Spinal cord (tissue), 10 donors: ENCODE data around the gene GALNT9. TPM values are rescaled to one million over a fixed set of nuclear protein-coding genes. Genes with fewer than 3 reads are reported as not detected.

Experiments used
- DNase-seq, 6 donors: peaks; one replicate each; pipeline versions ENCODE4 v3.0.0 to v3.0.0-alpha.2; 2013 to 2015; ENCODE audit warnings: low spot score in 6 of 6, low read depth in 4 of 6
- H3K27ac ChIP-seq: one replicate; pipeline ENCODE4 v1.5.1; 2013; ENCODE audit warnings: low read depth, low read length, control low read depth
- H3K27me3 ChIP-seq: one replicate; pipeline ENCODE4 v1.6.1; 2013; ENCODE audit warnings: low read length; ENCODE audit not compliant: control insufficient read depth, insufficient read depth
- H3K36me3 ChIP-seq: one replicate; pipeline ENCODE4 v1.6.1; 2013; ENCODE audit warnings: low read length; ENCODE audit not compliant: control insufficient read depth, insufficient read depth
- H3K4me1 ChIP-seq: one replicate; pipeline ENCODE4 v1.6.1; 2013; ENCODE audit warnings: low read length; ENCODE audit not compliant: control insufficient read depth, insufficient read depth
- H3K4me3 ChIP-seq: one replicate; pipeline ENCODE4 v1.5.1; 2013; ENCODE audit warnings: low read depth, low read length, control low read depth
- H3K9me3 ChIP-seq: one replicate; pipeline ENCODE4 v1.6.1; 2013; ENCODE audit warnings: low read length; ENCODE audit not compliant: control insufficient read depth, insufficient read depth
- WGBS: methylation state at CpG from one replicate; pipeline ENCODE4 v1.1.5; 2013; ENCODE audit warnings: missing lambda C conversion rate; ENCODE audit not compliant: insufficient coverage; 5-methylcytosine and 5-hydroxymethylcytosine counted together
- polyA plus RNA-seq, 2 donors: library from polyadenylated mRNA; unstranded; fragments of 120-200 nt; gene quantifications; one replicate each; pipeline ENCODE4 v1.2.1, GENCODE V29; 2013; ENCODE audit not compliant: insufficient read length in 2 of 2
- total RNA-seq, 2 donors: library from RNA; depleted of rRNA in 1 of 2; stranded (reverse); fragments of 120-200 nt in 1 of 2; fragments of >200 nt in 1 of 2; gene quantifications; one replicate each; pipeline versions ENCODE4 v1.2.3 to v1.2.4, GENCODE V29; 2013 to 2014
- donor health status: healthy.

The GALNT9 gene
- total and polyA plus RNA-seq, 4 donors = 9.5 to 36.0 (median 27.1) TPM

DNA sequence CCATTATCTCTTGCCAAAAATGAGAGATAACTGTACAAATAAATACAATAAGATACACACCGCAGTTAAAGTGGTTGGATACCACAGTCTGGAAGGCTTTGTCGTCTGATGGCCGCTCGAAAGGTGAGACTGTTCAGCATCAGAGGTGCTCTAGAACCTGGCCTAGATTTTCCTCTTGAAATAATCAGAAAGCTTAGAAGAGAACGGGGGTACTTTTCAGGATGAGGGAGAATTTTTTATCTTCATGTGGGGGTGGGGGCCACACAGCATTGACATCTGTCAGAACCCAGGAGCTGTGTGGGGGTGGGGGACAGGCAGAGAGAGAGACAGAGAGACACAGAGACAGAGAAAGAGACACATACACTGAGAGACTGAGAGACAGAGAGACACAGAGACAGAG is 90.5 kb downstream of the GALNT9 start:
- H3K4me3 ChIP-seq = no peak overlapping the region
- 78% methylated on average over 4 of the region's 5 CpGs for WGBS
- peaks cover 21% of the 10 kb centered on the region for H3K36me3 ChIP-seq
- H3K9me3 ChIP-seq = no peaks in the 10 kb centered on the region
- H3K27ac ChIP-seq = no peak overlapping the region
- no peaks in the 10 kb centered on the region for H3K4me1 ChIP-seq
- DNase-seq = no peak
- no peaks in the 10 kb centered on the region for H3K27me3 ChIP-seq

DNA sequence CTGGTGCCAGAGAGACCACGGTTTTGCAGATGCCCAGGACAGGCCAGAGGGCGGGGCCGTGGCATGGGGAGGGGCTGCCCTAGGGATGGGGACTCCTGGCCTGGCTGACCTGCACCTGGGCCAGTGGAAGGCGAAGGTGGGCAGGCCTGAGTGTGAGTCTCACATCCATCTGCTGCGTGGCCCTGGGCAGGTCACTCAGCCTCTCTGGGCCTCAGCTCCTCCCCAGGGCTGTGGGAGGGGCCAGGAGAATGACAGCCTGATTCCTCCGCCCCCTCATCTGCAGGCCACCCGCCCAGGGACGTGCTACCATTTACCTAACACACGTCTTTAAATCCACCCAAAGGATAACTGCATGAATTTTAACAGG is 90.9 kb downstream of the GALNT9 start:
- DNase-seq = no peak
- H3K9me3 ChIP-seq = no peaks in the 10 kb centered on the region
- WGBS = 91% methylated on average over 5 of the region's 9 CpGs
- no peak overlapping the region for H3K4me3 ChIP-seq
- H3K4me1 ChIP-seq = no peaks in the 10 kb centered on the region
- H3K27ac ChIP-seq = no peak overlapping the region
- no peaks in the 10 kb centered on the region for H3K27me3 ChIP-seq
- peaks cover 21% of the 10 kb centered on the region for H3K36me3 ChIP-seq

- WGBS = 85% methylated on average over 33 of the region's 33 CpGs
- H3K4me1 ChIP-seq = no peaks in the 10 kb centered on the region
- no peaks in the 10 kb centered on the region for H3K27me3 ChIP-seq
- H3K4me3 ChIP-seq = no peak overlapping the region
- no peak for DNase-seq
- no peaks in the 10 kb centered on the region for H3K9me3 ChIP-seq
- no peak overlapping the region for H3K27ac ChIP-seq
- peaks cover 21% of the 10 kb centered on the region for H3K36me3 ChIP-seq
These were observed 91.5 kb downstream of the GALNT9 start for GRCh38 chr12:132237772-132238487.

- H3K4me3 ChIP-seq = no peak overlapping the region
- peaks cover 21% of the 10 kb centered on the region for H3K36me3 ChIP-seq
- H3K9me3 ChIP-seq = no peaks in the 10 kb centered on the region
- H3K27me3 ChIP-seq = no peaks in the 10 kb centered on the region
- DNase-seq = no peak
- 86% methylated on average over 12 of the region's 14 CpGs for WGBS
- no peaks in the 10 kb centered on the region for H3K4me1 ChIP-seq
- H3K27ac ChIP-seq = no peak overlapping the region
These were observed 92.2 kb downstream of the GALNT9 start for GRCh38 chr12:132236930-132237771.

GRCh38 chr12:132236129-132236929 is 93.1 kb downstream of the GALNT9 start:
- Histone ChIP-seq H3K36me3 (peaks cover 21% of the 10 kb centered on the region), H3K4me1 (no peaks in the 10 kb centered on the region), H3K4me3 (no peak overlapping the region), H3K27ac (no peak overlapping the region), H3K27me3 (no peaks in the 10 kb centered on the region), H3K9me3 (no peaks in the 10 kb centered on the region)
- DNase-seq = no peak
- 74% methylated on average over 29 of the region's 31 CpGs for WGBS

GRCh38 chr12:132235116-132235820 is 94.1 kb downstream of the GALNT9 start:
- DNase-seq = no peak
- Histone ChIP-seq H3K9me3 (no peaks in the 10 kb centered on the region), H3K36me3 (peaks cover 25% of the 10 kb centered on the region), H3K4me3 (no peak overlapping the region), H3K4me1 (no peaks in the 10 kb centered on the region), H3K27me3 (no peaks in the 10 kb centered on the region), H3K27ac (no peak overlapping the region)
- WGBS = 90% methylated on average over 17 of the region's 25 CpGs

DNA sequence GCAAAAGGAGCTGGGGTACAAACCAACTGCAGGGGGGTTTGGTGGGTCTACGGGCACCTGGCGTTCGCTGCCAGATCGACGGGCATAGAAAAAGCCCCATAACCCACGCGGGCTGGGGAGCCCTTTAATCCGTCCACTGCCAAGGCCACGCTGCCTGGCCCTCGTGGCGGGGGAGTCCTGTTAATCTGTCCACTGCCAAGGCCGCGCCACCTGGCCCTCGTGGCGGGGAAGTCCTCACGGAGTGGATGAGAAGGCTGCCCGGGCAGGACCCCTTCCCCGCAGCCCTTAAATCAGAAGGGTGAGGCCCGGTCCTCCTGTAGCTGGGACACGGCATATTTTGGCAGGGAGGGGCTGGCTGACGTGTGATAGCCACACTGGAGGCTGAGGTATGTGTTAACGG is 99.0 kb downstream of the GALNT9 start:
- H3K36me3 ChIP-seq = peaks cover 23% of the 10 kb centered on the region
- H3K9me3 ChIP-seq = no peaks in the 10 kb centered on the region
- DNase-seq = no peak
- H3K4me3 ChIP-seq = no peak overlapping the region
- WGBS = 88% methylated on average over 21 of the region's 22 CpGs
- peaks cover 2% of the 10 kb centered on the region for H3K27me3 ChIP-seq
- no peak overlapping the region for H3K27ac ChIP-seq
- H3K4me1 ChIP-seq = peaks cover 23% of the 10 kb centered on the region

DNA sequence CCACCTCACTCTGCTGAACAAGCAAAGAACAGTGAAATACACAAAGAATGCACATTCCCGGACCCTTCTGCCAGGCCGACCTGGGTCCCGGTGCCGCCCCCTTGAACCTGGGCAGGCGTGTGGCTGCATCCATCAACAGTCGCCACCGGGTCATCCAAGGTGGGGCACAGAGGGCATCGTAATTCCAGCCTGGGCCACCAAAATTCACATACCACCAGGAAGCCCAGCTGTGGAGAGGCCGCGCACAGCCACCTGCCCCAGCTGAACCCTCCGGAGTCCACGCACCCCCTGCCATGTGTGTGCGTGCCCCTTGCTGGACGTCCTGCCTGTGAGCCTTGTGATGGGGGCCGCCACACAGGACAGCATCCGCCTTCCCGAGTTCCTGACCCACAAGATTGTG is 99.5 kb downstream of the GALNT9 start:
- 91% methylated on average over 17 of the region's 17 CpGs for WGBS

DNA sequence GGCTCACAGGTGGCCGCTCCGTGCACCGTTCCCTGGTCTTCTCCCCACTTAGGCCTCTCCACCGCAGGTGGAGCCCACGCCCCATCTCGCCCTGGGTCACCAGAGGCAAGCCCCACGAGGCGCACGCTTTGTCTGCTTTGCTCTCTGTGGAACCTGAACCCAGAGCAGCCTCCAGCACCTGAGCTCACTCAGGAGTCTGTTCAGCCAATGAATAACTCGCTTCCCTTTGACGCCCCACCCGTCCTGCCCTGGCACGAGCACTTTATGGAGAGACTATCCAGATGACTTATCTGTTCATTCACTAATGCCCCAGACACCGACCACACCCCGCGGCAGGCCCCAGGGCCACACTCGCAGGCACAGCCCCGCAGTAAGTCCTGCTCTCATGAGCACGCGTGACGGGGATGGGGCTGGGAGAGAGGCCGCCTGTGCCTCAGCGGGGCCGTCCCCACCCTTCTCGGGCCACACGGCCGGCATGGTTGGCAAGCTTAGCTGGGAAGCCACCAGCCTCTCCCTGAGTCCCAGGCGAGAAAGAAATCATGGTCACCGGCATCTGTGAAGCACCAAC is 100.1 kb downstream of the GALNT9 start:
- no peak for DNase-seq
- WGBS = 89% methylated on average over 29 of the region's 29 CpGs
- peaks cover 2% of the 10 kb centered on the region for H3K27me3 ChIP-seq

More for the DNA sequence above, 99.5 kb downstream of the GALNT9 start:
- no peak overlapping the region for H3K4me3 ChIP-seq
- no peak for DNase-seq
- H3K36me3 ChIP-seq = peaks cover 21% of the 10 kb centered on the region
- peaks cover 2% of the 10 kb centered on the region for H3K27me3 ChIP-seq
- no peak overlapping the region for H3K27ac ChIP-seq
- no peaks in the 10 kb centered on the region for H3K9me3 ChIP-seq
- peaks cover 23% of the 10 kb centered on the region for H3K4me1 ChIP-seq

More for the DNA sequence above, 100.1 kb downstream of the GALNT9 start:
- no peak overlapping the region for H3K4me3 ChIP-seq
- H3K4me1 ChIP-seq = peaks cover 23% of the 10 kb centered on the region
- H3K9me3 ChIP-seq = no peaks in the 10 kb centered on the region
- H3K27ac ChIP-seq = no peak overlapping the region
- peaks cover 21% of the 10 kb centered on the region for H3K36me3 ChIP-seq
